ENCODE data around the gene THAP4.
"Not testable (repeated sequence)": the region's sequence is repeated elsewhere in the genome, so short reads cannot be mapped to it uniquely, and the experiment has no call there.

THAP4 gene

DNA sequence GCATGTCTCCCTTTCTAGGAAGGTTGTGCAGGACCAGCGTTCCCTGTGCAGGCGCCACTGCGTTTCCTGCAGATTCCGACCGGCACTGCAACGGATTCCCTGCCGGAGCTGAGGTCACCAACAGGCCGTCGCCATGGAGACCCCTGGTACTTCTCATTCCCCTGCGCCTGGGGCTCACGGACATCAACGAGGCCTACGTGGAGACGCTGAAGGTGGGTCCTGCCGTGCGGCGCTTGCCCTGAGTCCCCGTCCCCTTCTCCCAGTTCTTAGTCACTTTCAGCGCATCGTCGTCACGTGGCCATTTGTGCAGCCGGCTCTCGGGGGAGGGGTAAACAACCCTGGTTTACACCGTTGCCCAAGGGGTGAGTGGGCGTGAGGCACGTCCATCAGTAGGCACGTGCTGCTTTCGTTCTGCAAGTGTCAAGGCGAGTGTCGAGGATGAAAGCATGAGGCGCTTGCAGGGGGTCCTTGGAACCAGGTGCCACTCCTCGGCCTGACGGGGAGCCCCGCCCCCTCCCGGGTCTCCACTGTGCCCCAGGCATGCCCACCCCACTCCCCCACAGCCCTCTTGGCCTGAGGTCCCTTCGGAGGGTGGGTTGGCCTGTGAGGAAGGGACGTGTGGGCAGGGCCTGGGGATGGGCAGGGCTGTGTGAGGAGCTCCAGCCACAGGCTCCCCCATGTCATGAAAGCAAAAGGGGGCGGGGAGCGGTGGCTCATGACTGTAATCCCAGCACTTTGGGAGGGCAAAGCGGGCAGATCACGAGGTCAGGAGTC, 29.9 kb upstream of the THAP4 start:
- DNase-seq (ENCODE audit: low spot score) (no peak), FAIRE-seq (no peak)

DNA sequence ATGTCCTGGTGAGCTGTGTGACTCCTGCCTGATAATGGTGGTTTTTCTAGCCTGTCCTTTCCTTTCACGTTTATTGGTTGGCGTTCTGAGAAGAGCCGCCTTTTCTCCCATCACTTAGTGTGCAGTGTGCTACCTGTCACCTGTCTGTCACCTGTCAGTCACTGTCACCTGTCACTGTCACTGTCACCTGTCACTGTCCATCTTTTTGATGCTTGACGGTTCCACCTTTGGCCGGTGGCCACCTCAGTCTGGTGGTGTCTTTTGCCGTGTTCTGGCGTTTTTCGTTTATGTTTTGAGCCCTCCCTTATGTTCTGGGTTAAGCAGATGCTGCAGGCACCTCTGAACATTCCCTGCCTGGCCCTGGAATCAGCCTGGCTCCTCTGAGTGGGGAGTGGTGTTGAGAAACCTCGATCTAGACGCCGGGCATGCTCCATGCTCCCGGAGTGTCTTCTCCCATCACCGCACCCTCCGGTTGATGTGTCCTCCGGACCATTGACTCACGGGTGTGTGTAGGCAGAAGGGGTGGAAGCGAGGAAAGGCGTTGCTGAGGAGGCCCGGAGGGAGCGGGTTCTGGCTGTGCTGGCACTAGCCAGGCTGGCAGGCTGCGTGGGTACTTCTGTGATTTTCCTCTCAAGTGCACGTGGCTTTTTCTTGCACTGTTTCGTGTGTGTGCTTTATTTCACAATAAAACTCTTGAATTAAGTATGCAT, 28.9 kb upstream of the THAP4 start:
- DNase-seq (ENCODE audit: low spot score) (no peak), FAIRE-seq (no peak)

DNA sequence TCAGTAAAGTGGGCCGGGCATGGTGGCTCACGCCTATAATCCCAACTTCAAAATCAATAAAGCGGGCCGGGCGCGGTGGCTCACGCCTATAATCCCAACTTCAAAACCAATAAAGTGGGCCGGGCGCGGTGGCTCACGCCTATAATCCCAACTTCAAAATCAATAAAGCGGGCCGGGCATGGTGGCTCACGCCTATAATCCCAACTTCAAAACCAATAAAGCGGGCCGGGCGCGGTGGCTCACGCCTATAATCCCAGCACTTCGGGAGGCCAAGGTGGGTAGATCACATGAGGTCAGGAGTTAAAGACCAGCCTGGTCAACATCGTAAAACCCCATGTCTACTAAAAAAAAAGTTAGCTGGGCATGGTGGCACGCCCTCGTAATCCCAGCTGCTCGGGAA, 25.8 kb upstream of the THAP4 start:
- not testable (repeated sequence) for FAIRE-seq; DNase-seq (ENCODE audit: low spot score)

DNA sequence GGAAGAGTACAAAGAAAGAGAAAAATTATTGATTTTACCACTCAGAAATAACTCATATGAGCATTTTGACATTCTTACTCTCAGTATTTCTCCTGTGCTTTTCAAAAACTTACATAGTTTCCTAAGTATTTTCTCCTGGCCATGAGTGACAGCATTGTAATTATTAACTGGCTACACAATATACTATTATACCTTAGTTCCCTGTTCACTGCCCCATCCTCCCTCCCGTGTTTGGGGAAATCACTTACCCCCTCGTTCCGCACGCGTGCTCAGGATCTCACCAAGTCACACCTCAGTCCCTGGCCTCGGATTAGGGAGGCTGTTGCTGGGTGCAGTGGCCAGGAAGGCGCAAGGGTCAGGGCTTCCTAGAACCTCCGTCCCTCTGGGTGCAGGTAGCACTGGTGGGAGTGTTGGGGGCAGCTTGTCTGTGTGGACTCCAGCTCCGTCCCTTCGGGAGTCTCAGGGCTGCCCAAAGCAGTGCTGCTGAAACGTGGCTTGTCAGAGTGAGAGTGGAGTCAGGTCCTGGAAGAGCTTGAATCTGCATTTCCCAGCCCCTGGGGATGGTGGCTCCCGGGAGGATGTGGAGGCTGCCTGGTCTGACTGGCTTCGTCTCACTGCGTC, 23.7 kb upstream of the THAP4 start:
- no peak for DNase-seq (ENCODE audit: low spot score)
- no peak for FAIRE-seq

DNA sequence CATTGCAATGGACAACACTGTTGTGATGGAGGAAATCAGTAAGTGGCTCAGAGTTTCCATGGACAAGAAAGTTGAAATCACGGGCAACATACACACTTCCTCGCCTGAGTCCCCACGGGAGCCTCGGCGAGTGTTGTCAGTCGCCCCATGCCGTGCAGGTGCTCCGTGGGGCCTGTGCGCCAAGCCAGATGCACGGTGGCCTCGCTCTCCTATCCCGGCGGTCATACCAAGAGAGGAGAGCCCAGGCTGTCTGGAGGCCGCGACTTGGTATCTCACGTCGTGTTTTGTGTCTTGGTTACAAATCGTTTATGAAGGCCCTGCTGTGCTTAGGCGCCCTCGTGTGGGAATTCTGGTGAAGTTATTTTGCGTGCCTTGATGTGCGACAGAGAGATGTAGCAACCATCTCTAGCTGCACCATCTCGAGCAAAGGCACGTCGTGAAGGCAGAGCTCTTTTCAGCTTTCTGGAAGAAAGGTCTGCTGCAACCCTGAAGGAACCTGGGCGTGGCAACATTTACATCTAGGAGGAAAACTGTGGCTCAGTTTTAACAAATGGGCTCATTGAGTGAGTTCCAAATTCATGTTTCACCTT, 22.3 kb upstream of the THAP4 start:
- DNase-seq (ENCODE audit: low spot score) (peak; percentile 50), FAIRE-seq (no peak)

DNA sequence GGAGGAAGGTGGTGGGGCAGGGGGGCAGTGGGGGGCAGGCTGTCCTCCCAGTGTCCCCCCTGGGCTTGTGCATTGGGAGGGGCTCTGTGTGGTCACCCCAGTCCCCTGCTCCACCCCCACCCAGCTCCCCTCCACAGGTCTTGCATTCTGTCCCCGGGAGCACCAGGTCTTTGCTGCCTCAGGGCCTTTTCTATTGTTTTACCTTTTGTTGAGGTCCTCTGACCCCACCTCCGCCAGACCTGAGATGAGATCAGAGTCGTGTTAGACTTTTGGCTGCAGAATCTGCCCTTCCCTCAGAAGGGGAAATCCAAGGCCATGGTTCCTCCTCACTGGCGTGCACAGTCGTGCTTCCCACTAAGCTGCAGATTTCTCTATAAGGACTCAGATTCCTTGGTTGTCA, 21.3 kb upstream of the THAP4 start:
- FAIRE-seq = no peak

DNA sequence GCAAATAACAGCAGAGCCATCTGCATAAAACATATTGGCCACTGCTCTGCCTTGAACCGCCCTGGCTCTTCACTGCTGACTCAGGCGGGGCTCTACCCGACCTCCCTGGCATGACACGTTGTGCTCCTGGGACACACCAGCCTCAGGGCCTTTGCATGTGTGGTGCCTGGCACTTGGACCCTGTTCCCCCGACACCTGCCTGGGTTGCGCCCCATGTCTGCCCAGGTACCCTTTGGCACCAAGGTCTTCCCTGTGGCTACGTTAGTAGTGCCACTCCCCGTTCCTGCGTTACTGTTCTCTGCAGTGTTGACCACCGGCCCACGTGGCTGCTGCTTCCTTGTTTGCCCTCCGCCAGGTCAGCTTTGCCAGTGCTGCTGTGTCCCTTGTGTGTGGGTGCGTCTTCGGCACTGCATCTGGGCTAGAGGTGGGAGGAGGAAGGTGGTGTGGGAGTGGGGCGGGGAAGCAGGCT, 20.9 kb upstream of the THAP4 start:
- DNase-seq (ENCODE audit: low spot score) (no peak), FAIRE-seq (no peak)

More for the DNA sequence above, 21.3 kb upstream of the THAP4 start:
- DNase-seq (ENCODE audit: low spot score) = no peak

DNA sequence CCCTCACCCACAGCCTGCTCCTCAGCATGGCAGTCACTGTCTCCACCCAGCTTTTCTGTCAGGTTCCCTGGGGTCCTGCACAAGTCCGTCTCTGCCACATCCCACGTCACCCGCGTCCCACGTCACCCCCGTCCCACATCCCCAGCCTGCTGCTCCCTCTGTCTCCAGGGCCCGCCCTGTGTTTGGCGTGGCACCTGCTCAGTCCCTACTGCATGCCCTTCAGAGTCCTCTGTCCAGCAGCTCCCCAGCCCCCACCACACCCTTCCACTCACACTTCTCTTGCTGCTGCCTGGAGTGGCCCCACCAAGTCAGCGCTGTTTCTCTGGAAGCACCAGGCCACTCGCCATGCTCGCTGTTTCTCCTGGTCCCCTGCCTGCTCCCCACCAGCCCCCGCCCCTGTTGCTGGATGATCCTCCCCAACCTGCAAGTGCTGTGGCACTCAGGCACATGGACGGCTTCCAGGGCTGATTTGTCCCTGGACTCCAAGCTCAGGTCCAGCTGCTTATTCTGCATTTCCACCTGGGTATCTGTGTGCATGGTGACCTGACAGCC, 19.3 kb upstream of the THAP4 start:
- FAIRE-seq (no peak), DNase-seq (ENCODE audit: low spot score) (no peak)

DNA sequence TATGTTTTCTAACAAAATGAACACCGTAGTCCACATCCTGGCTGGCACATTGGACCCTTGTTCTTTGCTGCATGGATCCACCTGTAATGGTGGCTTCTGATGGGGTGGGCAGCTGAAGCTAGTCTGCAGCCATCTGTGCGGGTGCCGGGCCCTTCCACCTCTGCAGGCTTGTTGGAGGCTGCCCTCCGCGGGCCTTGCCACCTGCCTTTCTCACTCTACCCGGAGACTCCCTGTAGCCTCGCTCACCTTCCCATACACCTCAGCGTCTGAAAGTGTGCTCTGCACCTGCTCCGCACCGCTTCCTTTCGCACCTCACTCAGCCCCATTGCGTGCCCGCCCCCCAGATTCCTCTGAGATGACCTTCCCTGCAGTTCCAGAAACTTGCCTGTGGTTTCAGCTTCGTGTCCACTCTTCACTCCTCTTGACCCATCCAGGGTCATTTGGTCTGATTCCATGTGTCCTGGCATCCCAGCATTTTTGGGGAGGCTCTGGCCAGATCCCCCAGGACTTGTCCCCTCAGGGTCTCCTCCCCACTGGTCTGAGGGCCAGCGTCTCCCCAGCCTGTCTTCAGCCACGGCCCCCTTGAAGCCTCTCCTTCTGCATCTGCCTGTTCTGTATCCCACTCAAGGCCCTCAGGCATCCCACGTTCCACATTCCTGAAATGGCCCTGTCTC, 18.7 kb upstream of the THAP4 start:
- no peak for FAIRE-seq
- no peak for DNase-seq (ENCODE audit: low spot score)

DNA sequence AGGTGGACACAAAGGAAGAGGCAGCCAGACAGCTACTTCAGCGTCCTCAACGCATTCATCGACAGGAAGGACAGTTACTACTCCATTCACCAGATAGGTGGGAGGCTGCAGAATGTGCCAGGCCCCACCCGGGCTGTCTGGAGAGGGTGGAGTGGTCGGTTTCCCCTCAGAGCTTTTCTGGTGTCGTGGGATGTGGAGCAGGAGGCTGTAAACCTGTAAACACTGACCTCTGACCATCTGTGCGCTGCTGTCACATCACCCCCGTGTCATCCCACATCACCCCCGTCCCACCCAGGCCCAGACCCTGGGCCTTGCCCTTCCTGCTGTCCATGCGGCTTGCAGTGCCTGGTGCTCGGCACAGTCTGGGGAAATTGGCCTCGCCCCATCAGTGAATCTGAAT, 17.6 kb upstream of the THAP4 start:
- DNase-seq (ENCODE audit: low spot score) = no peak
- no peak for FAIRE-seq

DNA sequence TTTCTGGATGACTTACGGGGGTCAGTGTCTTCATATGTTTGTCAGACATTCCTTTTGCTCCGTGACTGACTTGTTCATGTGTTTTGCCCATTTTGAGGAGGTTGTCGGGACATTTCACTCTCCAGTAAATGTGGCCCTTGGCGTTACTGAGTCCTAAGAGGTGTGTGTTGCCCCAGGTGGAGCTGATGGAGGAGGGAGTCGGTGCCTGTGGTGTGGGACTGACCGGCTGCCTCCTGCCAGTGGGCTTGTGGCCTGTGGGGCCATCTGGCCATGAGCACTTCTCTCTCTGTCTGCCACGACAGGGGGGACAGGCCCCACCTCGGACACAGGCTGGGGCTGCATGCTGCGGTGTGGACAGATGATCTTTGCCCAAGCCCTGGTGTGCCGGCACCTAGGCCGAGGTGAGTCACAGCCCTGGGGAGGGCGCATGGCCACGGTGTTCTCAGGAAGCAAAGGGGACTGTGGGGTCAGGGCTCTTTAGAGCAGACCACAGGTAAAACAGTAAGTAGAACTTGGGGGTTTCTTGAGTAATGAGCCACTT, 16.3 kb upstream of the THAP4 start:
- FAIRE-seq (no peak), DNase-seq (ENCODE audit: low spot score) (no peak)

DNA sequence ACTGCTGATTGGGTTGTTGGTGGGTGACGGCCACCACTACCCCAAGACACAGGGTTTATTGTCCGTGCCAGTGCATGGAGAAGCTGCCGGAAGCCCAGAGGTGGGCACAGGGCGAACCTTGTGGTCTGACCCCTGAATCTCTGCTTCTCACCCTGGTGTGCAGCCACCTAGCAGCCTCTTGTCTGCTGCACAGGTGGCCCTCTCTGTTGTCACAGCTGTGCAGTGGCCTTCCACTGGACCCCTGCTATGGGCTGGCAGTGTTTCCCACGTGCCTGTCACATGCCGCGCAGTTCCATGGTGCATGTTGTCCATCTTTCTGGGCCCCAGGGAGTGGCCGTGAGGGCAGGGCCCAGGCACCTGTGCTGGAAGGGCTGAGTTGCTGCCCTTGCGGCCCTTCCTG, 15.8 kb upstream of the THAP4 start:
- FAIRE-seq = no peak
- no peak for DNase-seq (ENCODE audit: low spot score)

DNA sequence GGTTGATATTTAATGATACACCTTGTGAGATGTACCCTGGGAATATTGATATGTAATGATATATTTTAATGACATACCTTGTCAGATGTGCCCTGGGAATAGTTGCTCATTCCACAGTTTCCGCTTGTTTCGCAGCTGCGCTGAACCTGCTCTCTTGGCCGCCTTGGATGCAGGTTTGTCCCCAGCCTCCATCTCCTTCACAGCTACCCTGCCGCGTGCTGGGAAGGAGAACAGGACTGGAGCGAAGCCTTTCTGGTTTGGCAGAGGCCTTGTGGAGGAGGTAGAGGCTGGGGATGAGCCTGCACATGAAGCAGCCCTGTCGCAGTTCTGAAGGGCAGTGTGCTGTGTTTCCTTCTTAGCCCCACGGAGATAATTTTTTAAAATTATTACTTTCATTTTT, 15.2 kb upstream of the THAP4 start:
- DNase-seq (ENCODE audit: low spot score) = no peak
- FAIRE-seq = no peak

DNA sequence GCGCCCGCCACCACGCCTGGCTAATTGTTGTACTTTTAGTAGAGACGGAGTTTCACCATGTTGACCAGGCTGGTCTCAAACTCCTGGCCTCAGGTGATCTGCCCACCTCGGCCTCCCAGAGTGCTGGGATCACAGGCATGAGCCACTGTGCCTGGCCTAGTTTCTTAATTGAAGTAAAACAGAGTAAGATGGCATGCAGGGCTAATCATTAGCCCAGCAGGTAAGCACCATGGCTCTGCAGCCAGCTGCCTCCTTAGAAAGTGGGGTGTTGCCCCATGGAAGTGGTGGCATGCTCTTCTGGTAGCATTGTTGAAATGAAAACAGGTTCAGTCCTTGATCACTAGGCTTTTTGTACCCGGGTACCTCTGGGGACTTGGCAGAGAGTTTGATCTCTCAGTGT, 13.0 kb upstream of the THAP4 start:
- DNase-seq (ENCODE audit: low spot score) (no peak), FAIRE-seq (no peak)

DNA sequence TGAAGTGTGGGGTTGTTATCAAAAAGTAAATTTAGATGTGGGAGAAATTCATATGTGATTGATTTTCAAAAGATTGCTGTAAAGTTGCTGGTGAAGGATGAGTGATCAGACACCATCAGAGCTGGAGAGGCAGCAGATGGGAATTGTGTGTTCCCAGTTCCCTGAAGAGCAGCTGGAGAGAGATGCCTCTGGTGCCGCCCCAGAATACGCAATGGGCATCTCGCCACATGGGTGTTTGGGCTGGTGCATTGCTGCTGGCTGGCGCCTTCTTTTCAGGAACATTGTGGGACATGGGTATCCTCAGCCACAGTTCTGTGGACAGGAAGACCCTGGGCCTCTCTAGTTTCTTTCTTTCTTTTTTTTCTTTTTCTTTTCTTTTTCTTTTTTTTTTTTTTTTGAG, 12.4 kb upstream of the THAP4 start:
- no peak for DNase-seq (ENCODE audit: low spot score)
- no peak for FAIRE-seq

DNA sequence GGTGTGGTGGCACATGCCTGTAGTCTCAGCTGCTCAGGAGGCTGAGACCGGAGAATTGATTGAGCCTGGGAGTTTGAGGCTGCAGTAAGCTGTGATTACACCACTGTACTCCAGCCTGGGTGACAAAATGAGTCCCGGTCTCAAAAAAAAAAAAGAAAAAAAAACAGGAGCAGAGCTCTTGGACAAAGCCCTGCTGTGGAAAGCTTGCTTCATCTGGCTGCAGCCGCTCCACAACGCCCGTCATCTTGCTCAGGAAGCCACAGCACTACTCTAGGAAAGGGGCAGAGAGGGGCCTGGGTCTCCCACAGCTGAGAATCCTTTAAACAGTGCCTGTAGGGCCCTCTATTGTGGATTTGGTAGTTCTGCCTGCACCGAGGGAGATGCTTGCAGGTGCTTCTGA, 11.5 kb upstream of the THAP4 start:
- no peak for FAIRE-seq

DNA sequence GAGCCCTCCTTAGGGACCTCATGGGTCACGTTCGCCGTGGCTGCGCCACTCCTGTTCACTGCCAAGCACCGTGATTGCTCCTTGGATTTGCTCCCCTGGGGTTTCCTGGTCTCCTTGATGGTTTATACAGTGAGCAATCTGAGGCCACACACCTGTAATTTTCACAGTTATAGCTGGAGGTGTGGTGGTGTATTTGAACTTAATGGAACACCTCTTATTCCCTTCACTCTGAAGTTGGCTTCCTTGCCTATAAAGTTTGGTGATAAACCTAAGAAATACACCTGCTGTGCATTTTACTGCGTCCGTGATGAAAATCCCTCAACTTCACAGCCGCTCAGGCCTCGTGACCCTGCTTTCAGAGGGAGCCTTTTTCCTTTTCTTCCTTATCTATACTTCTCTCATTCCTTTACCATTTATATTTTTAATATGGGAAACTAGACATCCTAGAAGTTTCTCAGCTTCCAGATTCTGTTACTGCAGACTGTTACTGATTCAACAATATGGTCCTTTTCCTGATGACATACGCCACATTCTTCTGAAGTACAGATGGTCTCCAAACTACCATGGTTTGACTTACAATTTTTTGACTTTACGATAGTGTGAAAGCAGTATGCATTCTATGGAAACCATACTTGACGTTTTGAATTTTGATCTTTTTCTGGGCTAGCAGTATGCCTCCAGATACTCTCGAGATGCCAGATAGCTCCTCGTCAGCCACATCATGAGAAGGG, 9.1 kb upstream of the THAP4 start:
- no peak for FAIRE-seq
- no peak for DNase-seq (ENCODE audit: low spot score)

More for the DNA sequence above, 11.5 kb upstream of the THAP4 start:
- no peak for DNase-seq (ENCODE audit: low spot score)

DNA sequence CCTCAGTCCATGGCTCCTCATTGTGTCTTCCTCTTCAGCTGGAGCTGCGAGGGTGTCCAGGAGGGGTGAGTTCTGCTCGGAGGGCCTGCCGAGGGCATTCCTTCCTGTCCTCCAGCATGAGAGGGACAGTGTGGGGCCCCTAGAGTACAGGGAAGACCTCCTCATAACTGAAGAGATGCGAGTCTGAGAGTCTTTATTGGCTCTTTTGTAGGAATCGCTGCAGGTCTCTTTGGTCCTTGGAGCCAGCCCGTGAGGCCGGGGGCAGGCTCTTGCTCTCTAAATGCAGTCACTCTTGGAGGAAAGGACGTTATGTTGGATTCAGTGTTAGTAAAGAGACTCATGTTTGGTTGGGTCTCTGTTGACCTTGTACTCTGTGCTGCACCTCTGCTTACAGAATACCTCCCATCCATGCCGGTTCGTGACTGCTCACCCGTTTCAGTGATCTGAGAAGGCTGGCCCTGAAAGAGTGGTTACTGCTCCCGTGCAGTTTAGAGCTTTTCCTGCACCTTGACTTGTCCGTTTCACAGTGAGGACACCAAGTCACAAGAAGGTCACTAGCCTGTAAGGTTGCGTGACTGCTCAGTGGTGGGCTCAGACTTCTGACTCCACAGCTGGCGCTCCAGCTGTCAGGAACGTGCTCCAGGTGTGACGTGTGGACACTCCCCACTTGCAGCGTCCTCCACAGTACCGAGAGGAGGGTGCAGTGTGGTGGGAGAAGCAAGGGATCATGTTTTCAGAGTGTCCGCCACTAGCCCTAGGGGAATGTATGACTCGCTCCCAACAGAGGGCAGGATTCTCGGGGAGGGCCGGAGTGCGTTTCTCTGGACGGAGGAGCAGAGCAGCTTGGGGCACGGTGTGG, 8.3 kb upstream of the THAP4 start:
- DNase-seq (ENCODE audit: low spot score) (no peak), FAIRE-seq (no peak)

DNA sequence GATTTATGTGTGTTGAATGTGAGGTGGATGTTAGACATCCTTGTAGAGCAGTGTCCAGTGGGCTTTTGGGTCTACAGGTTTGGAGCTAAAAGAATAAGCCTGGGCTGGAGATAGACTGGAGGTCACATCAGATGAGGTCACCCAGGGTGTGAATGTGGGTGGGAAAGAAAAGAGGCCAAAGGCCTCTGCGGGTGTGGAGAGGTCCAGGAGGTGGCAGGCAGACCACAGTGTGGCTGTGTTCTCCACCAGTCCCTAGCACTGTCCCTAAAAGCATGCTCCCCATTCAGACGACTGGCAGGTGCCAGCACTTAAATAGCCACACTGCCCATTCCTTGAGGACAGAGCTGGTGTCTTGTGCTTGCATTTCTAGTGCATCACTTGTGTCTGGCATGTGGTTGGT, 4.7 kb upstream of the THAP4 start:
- FAIRE-seq = no peak
- DNase-seq (ENCODE audit: low spot score) = no peak

All from urothelium cell line (cell line).